ENCODE measurements around the gene SLC22A23. TPM values are rescaled to one million over a fixed set of nuclear protein-coding genes. Genes with fewer than 3 reads are reported as not detected.

The SLC22A23 gene
- total RNA-seq, 1 donor from 2014 or later: 22.2 TPM

DNA sequence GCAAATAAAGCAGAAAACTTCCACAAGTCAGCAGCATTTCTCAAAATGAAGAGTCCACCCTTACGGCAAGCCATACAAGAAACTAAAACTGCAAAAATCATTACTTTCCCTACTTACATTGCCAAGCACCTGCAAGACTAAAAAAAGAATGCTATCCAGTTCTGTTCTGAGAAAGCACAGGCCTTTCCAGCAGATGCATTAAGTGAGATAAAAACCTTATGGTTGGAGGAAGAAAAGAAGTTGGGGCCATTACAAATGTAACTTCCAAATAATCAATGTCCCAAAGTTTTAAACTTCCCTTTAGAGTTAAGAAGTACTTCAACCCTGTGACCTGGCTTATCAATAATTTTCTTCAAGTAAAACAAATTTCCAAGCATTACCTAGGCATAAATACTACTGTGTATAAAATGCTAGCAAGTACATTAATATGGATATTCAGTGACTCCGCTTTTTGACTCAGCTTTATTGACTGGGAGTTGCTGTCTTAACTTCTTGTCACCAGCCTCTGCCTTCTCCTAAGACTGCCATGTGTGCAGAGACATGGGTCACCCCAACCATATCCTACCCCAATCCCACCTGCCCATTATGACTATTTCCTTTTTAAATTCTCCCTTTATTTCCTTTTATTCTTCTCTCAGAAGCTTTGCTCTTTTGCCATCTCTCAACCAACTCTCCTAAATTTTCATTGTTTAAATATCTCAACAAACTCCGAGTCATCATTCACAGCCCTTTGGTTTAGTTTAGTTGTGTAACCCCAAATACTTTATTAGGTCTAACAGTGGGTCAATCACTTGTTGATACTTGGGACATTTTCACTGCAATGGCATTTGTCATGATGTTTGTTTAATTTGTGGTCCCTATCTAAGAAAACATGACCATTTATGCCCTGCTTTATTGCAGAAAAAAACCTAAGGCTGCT is 49.7 kb downstream of the SLC22A23 start:
- DNase-seq (ENCODE audit: extremely low read depth, low read depth, low spot score): no peak

DNA sequence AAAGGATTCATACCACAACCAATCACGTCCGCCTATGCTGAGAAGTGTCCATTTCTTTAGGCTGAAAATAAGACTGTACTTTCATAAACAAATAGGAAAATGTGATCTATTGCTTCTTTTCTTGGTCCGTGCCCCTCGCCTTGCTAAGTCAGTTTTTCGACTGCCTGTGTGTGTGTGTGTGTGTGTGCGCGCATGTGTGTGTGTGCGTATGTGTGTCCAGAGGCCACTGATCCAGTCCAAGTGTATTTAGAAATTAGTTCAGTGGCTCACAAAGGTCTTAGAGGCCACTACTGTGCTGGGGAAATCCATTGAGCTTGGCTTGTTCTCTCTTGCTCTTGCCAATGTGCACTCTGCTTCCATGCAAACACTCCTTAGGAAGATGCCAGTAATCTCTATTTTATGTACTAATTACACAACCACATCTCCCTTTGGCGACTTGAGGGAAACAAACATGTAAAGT is 50.5 kb downstream of the SLC22A23 start:
- no peak for DNase-seq (ENCODE audit: extremely low read depth, low read depth, low spot score)

DNA sequence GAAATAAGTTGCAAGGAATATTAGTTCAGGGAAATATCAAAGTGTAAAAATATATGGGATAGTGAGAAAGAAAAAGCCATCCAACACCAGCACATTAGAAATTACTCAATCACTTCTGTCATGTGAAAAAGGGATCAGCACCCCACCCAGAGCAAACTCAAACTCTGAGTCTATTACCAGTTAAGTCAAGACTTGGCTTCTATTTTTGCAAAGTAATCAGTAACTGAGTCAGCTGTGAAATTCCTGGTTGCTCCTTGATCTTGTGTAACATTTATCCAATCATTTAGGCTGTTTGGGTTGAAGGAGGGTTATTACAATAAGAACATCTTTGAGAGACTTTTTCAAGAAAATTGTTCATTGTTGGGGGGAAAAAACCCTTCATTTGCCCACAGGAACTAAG is 51.2 kb downstream of the SLC22A23 start:
- no peak for DNase-seq (ENCODE audit: extremely low read depth, low read depth, low spot score)

DNA sequence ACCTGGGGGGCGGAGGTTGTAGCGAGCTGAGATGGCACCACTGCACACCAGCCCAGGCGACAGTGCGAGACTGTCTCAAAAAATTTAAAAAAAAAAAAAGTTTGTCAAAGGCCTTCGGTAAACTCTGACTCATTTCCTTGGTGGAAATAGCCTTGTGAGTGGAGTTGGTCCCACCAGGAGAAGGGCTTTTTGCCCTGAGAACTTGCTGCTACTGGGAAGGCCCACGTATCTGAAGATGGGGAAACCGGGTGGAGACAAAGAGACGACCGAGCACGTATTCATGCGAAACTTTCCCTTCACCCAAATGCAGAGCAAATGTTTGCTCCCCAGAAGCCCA is 51.7 kb downstream of the SLC22A23 start:
- DNase-seq (ENCODE audit: extremely low read depth, low read depth, low spot score): no peak

DNA sequence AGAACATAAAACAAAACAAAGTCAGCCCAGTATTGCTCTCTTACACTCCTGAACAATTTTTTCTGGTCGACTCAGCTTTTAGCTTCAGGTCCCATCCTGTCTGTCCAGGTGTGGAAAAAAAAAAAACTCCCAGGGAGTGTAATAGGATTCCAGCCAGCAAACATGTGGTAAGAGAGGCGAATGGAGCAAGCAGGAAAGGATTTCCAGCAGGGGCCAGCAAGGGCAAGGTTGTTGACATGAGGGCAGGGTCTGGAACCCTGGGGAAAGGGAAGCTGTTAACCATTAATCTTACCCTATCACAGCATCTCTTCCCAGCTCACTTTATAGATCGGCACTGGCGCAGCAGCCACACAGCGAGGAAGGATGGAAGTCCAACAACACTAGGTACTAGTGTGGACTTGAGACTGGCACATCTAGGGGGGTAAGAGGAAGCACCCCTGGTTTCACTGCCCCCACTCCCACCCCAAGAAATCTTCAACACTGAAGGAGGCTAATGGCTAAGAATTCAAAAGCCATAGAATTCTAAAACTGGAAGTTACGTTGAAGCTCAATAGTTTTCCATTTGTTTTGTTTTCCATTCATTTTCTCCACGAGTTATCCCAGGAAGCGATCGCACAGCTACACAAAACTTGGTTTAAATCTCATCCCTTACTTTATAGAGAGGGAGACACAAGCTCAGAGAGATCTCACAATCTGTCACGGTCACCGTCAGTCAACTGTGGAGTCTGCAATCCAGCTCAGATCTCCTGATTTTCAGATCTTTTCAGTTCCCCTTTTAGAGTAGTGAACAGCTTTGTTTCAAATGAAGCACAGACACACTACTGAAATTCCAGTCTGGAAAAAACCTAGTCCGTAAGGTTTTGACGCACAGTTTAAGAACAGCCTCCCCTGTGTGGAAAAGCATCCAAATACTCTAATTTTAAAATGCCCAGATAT is 53.3 kb downstream of the SLC22A23 start:
- DNase-seq (ENCODE audit: extremely low read depth, low read depth, low spot score): no peak

DNA sequence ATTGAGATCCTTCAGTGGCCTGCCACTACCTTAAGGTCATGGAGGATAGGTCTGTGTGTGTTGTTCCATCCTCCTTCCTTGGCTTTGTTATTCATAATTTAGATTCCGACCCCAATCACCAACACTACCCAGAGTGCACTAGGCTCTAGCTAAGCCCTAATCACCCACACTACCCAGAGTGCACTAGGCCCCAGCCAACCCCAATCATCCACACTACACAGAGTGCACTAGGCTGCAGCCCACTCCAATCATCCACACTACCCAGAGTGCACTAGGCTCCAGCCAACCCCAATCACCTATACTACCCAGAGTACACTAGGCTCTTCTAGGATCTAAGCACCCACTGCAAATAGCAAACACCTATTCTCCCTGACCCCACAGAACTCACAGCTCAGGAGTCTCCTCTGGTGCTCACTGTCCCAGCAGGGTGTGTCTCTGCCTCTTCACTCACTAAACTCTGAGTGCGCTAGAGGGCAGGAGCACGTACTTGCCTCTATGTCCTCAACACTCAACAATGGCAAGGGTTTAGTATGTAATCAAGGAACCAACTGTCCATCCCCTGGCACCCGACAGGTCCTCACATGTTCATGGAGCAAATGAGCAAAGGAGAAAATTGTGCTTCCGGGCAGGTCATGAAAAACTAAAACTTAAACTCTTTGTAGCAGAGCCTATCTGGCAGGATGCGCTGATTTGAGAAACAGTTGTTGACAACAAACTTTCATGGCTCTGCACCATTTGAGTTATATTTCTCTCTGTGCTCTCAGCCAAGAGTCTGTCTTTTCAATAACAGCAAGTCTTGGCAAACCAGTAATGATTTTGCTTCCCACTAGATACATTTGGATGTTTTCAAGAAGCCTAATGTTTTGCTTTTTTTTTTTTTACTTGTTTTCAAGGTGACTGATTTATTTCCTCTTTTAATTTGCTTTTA is 54.3 kb downstream of the SLC22A23 start:
- no peak for DNase-seq (ENCODE audit: extremely low read depth, low read depth, low spot score)

DNA sequence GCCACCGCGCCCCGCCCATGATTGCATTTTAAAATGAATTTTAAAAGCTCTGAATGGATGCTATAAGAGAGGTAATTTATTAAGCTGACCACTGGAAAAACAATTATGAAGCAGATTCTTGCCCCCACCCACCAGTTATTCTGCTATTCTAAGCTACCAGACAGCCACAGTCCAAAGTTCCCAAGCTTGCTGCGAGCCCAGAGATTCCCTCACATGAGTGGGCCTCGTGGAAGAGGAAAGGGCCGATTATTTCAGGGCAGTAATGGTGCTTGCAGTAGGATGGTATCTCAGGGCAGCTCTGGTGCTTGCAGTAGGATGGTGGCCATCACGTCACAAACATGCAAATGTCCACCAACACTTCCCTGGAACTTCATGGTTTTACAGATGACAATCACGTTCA is 56.7 kb downstream of the SLC22A23 start:
- DNase-seq (ENCODE audit: extremely low read depth, low read depth, low spot score): no peak

DNA sequence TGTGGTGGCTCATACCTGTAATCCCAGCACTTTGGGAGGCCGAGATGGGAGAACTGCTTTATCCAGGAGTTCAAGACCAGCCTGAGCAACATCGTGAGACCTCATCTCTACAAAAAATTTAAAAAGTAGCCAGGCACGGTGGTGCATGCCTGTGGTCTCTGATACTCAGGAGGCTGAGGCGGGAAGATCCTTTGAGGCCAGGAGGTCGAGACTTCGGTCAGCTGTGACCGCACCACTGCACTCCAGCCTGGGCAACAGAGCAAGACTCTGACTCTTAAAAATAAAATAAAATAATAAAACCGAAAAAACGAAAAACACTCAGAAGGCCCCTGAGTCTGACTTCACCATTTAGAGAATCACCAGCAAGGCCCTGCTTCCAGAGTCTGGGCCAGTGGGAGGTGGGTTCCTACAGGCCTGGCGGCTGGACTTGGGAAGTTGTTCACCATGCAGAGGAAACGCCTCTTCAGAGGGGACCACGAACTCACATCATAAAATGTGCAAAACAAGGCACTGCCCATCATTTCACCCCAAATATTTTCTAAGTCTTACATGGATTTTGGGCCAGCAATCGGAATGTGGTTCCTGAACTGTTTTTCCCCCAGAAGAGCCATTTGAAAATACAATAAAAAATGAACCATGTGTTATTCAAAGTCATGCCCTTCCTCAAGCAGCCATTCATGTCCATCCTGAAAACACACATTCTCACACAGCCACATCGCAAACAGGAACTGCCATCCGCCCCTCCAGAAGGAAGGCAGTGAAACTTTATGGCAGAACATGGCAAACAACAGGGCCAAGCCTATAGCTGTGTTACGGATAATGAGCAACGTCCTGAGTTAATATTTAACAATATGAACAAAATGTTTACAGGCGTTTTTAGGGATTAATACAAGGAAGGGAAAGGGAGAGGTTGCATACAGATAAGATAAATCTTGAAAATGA is 57.8 kb downstream of the SLC22A23 start:
- no peak for DNase-seq (ENCODE audit: extremely low read depth, low read depth, low spot score)

DNA sequence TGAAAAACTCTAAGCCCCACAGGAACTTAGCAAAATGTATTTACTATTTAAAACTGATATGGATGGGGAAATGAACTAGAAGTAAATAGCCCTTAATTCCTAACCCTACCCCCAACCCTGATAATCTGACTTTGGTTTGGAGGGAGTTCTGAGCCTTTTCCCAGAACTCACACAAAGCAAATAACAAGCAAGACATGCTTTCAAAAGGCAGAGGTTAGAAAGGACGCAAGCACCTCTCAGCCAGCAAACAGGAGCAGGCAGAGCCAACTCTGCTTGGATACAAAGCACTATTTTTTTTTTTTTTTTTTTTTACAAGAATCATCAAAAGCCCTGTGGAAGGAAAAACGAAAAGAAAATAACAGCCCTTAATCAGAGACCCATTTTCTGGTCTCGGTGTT is 58.7 kb downstream of the SLC22A23 start:
- DNase-seq (ENCODE audit: extremely low read depth, low read depth, low spot score): no peak

DNA sequence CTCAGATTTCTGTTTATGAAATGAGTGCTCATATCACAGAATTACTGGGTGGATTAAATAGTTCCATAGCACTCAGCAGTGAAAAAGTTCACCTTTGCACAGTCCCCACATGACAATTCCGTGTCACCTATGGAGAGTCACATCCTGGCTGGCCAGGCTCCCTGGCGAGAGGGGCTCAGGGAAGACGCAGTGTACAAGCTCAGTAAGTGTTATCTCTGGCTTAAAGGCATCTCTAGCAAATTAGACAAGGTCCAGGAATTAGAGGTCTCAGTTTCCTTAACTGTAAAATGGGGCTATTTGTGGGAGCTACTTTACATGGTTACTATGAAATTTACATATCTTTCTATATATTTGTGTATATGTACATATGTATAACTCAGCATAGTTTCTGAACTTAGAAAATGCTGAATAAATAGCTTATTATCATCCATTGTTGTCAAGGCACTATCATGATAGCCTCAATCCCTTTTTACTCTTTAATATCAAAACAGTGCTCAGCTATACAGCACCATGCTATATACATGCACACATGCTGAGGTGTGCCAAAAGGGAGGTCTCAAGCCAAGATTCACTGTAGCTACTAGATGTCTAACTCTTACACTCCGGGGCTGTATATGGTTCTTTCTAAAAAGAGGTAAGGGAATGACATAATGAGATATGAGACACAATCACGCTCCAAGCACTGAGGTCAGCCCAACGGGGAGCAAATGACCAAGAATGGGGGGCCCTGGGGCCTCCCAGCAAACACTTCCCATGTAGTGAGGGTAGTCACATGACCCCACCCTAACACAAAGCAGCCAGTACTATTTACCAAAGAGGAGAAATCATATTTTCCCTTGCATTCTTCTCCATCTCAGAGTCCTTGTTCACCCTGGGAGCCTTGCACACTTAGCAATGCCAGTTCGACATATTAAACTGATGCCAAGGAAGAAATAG is 59.4 kb downstream of the SLC22A23 start:
- DNase-seq (ENCODE audit: extremely low read depth, low read depth, low spot score): no peak

DNA sequence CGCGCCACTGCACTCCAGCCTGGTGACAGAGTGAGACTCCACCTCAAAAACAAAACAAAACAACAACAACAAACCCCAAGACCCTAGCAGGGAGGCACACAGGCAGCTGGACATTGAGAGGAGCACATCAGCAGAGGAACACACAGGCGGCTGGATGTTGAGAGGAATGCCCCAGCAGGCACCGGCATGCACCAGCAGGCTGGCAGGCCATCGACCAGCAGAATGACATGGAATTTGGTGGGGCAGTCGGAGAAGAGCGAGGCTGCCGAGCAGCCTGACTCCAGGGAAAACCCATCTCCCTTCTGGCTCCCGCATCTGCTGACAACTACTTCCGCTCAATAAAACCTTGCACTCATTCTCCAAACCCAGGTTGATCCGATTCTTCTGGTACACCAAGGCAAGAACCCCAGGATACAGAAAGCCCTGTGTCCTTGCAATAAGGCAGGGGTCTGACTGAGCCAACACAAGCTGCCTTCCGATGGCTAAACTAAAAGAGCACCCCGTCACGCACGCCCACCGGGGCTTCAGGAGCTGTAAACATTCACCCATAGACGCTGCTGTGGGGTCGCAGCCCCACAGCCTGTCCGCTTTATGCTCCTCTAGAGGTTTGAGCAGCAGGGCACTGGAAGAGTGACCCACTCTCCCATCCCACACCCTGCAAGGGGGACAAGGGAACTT is 60.2 kb downstream of the SLC22A23 start:
- DNase-seq (ENCODE audit: extremely low read depth, low read depth, low spot score): no peak

DNA sequence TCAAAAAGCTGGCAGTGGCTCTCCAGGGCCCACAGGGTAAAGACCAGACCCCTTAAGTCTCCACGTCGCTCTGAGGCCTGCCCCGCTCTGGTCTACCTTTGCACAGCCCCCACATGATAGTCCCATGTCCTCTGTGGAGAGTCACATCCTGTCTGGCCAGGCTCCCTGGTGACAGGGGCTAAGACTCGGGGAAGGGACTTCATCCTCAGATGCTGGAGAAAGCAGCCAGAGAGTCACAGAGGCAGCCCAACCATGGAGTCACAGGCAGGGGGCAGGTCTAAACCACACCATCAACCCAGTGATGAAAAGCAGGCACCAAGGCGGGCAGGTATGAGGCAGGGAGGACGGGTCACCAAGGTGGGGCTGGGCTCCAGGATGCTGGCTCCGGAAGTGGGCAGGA is 62.2 kb downstream of the SLC22A23 start:
- DNase-seq (ENCODE audit: extremely low read depth, low read depth, low spot score): no peak

DNA sequence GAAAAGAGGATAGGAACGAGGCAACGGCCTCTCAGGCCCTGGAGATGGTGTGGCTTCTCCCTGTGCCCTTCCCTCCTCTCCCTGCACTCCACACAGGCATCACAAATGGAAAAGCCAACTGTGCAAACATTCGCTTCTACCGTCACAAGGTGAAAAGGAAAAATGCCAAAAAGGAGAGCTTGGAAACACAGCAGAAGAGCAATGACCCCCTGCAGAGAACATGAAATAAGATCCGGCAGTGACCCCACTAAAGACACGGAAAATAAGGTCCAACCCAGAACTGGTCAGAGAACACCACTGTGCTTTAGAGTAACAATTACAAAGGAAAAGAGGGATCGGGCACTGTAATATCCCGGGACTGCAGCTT is 63.0 kb downstream of the SLC22A23 start:
- no peak for DNase-seq (ENCODE audit: extremely low read depth, low read depth, low spot score)

DNA sequence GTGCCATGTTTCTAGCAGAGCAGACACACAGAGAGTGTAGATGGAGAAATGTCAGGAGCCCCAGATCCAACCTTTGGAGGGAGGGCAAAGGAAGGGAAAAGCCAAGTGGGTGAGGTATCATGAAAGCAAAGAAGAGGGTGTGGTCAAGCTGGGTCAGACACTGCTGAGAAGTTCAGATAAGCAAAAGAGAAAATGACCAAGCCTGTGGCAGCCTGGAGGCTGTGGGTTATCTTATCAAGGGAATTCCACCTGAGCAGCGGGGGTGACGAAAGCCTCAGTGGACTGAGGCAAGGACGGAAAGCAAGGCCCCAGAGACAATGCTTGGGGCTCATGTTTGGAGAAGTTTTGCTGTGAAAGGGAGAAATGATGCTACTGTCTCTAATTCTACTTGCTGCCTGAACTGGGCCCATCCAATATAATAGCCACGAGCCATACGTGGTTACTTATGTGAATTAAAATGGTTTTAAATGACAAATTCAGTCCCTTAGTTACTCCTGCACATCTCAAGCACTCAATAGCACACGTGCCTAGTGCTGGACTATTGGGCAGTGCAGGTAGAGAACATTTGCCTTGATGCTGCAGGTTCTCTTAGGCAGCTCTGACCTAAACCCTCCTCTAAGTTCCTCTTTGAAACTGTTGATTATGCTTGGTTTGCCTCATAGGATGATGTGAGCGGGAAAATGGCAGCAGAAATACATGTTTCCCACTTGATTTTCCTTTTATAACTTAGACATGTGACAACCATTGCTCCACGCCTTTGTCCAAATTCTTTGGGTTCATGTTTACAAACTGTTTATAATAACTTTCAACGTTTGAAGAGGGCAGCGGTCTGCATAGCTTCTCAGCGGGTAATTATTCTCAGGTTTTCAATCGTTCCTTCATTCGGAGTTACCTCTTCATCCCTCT is 63.7 kb downstream of the SLC22A23 start:
- no peak for DNase-seq (ENCODE audit: extremely low read depth, low read depth, low spot score)

DNA sequence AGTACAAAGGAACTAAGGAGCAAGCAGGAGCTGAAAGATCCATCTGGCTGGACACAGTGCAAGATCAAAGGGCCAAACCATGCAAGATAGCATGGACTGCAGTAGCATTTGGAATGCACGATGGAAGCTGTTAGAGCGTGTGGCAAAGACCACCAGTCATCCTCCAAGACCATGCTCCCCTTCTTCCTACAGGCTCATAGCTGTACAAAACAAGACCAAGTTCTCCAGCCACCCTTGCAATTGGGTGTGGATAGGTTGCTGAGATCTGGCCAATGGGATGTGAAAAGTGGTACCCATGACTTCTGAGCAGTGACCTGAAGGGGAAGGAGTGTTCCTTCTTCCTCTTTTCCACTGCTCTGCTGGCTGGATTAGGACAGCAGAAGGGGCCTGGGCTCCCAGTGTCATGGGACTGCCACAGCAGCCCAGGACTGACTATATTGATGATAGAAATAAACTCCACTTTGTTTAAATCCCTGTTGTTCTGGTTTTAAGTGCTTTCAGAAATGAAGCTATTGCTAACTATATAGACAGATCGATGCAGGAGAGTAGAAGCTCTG is 64.9 kb downstream of the SLC22A23 start:
- DNase-seq (ENCODE audit: extremely low read depth, low read depth, low spot score): no peak

DNA sequence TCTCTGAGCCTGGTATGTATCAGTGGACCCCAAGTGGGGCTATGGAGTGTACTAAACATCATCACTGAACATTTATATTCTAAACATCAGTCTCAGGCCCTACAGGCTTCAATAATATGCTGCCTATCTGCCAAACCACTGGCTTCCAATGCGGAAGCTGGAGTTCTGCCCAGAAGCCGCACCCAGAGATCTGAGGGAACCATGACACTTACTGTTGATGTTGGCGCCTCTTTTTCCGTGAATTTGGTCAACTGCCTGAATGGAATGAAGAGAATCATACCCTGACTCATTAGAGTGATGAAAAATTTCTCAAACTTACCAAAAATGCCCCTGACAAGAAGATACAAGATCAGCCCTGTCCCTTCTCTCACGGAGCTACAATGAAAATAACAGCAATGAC is 66.2 kb downstream of the SLC22A23 start:
- no peak for DNase-seq (ENCODE audit: extremely low read depth, low read depth, low spot score)
